Naive thymus-derived CD8-positive, alpha-beta T cell (primary cell): ENCODE results near the gene FREY1. TPM values are rescaled to one million over a fixed set of nuclear protein-coding genes. Genes with fewer than 3 reads are reported as not detected.
"Not testable (repeated sequence)": the region's sequence is repeated elsewhere in the genome, so short reads cannot be mapped to it uniquely, and the experiment has no call there.

Experiments used
- ATAC-seq, 2 donors: fragments of 150-1000 bp; cut with Tn5 transposase in 1 of 2; sonication (Bioruptor Pico), chemical (Tn5 transposase) in 1 of 2; 1 replicate in 1 of 2; 2 replicates in 1 of 2; pipeline ENCODE4 v1.10.0; 2021; ENCODE audit warnings: mild to moderate bottlenecking in 2 of 2, moderate library complexity in 2 of 2
- POLR2A ChIA-PET: fragments of 350-600 bp; sonication (Branson Sonifier 250); formaldehyde crosslinking; loops from one replicate; lab custom pipeline; 2021; ENCODE audit warnings: antibody characterized with exemption; lab: Charles Lee
- DNase-seq, 10 donors: peaks; one replicate each; pipeline versions ENCODE4 v3.0.0 to v3.0.0-alpha.2; 2020 to 2022
- H3K27ac Mint-ChIP-seq, 10 donors: one replicate each; pipeline ENCODE4 v1.8.0; 2020 to 2022; ENCODE audit warnings: mild to moderate bottlenecking in 10 of 10, mixed read lengths in 10 of 10, moderate library complexity in 4 of 10, inconsistent platforms in 1 of 10
- H3K27me3 Mint-ChIP-seq, 5 donors: one replicate each; pipeline ENCODE4 v1.8.0; 2021 to 2022; ENCODE audit warnings: mixed read lengths in 5 of 5
- H3K36me3 Mint-ChIP-seq, 3 donors: one replicate each; pipeline ENCODE4 v1.8.0; 2020 to 2022; ENCODE audit warnings: mixed read lengths in 3 of 3, mild to moderate bottlenecking in 2 of 3, inconsistent platforms in 1 of 3
- H3K4me1 Mint-ChIP-seq, 4 donors: one replicate each; pipeline ENCODE4 v1.8.0; 2021 to 2022; ENCODE audit warnings: mixed read lengths in 4 of 4
- H3K4me3 Mint-ChIP-seq, 10 donors: one replicate each; pipeline ENCODE4 v1.8.0; 2020 to 2022; ENCODE audit warnings: mild to moderate bottlenecking in 10 of 10, mixed read lengths in 10 of 10, moderate library complexity in 6 of 10, inconsistent platforms in 1 of 10
- H3K9me3 Mint-ChIP-seq, 9 donors: one replicate each; pipeline ENCODE4 v1.8.0; 2020 to 2022; ENCODE audit warnings: mixed read lengths in 9 of 9, mild to moderate bottlenecking in 3 of 9, inconsistent platforms in 1 of 9, moderate library complexity in 1 of 9
- polyA plus RNA-seq, 3 donors: library from polyadenylated mRNA; unstranded; fragments of 300-500 nt; fragmentation: Illumina TruSeq; gene quantifications; one replicate each; pipeline ENCODE4 v1.2.3, GENCODE V29; 2021
- total RNA-seq, 8 experiments: library from RNA in 2 of 8; stranded (reverse) in 2 of 8; gene quantifications; one replicate each; pipeline ENCODE4 v1.2.3 and lab custom pipeline; 2021 to 2026

The FREY1 gene
- total and polyA plus RNA-seq, 5 experiments from 2014 or later: 3.1 to 3.4 TPM; not detected in 3

GRCh38 chr11:45910623-45911022 lies 3.6 kb upstream of the FREY1 start:
- POLR2A ChIA-PET: no interaction called here
- Mint-ChIP-seq H3K27ac (peak overlapping the region in 1 of 10 donors; percentile 66), H3K4me1 (peaks cover 10 to 19% (median 13%) of the 10 kb centered on the region in 4 donors), H3K4me3 (no peak overlapping the region), H3K27me3 (no peaks in the 10 kb centered on the region), H3K36me3 (peaks cover 0 to 46% (median 0%) of the 10 kb centered on the region in 3 donors), H3K9me3 (no peaks in the 10 kb centered on the region)
- DNase-seq (no peak), ATAC-seq (no peak)

GRCh38 chr11:45909594-45910475 lies 2.8 kb upstream of the FREY1 start:
- Mint-ChIP-seq H3K27me3 (no peaks in the 10 kb centered on the region), H3K9me3 (no peaks in the 10 kb centered on the region), H3K27ac (peak overlapping the region in 1 of 10 donors; percentile 84), H3K4me1 (peaks cover 10 to 18% (median 13%) of the 10 kb centered on the region in 4 donors), H3K36me3 (peaks cover 0 to 40% (median 0%) of the 10 kb centered on the region in 3 donors), H3K4me3 (no peak overlapping the region)
- DNase-seq (no peak), ATAC-seq (no peak)
- POLR2A ChIA-PET: interaction anchor here (1.1 kb wide), 1 partner anchor 8 kb away, joined by 3 read pairs; no protein-coding TSS in a partner anchor

GRCh38 chr11:45907911-45908370 lies 870 bp upstream of the FREY1 start:
- DNase-seq (no peak), ATAC-seq (peak in 1 of 2 donors; percentile 7)
- no peak overlapping the region for H3K4me3 Mint-ChIP-seq
- H3K9me3 Mint-ChIP-seq: no peaks in the 10 kb centered on the region
- no peaks in the 10 kb centered on the region for H3K27me3 Mint-ChIP-seq
- POLR2A ChIA-PET: interaction anchor here (0.6 to 1.3 kb wide), 2 partner anchors 10 to 1542 kb away, joined by 3 read pairs; no protein-coding TSS in a partner anchor
- H3K27ac Mint-ChIP-seq: peak overlapping the region in 2 of 10 donors; percentile 24 to 84
- H3K36me3 Mint-ChIP-seq: peaks cover 0 to 26% (median 0%) of the 10 kb centered on the region in 3 donors
- H3K4me1 Mint-ChIP-seq: peaks cover 10 to 18% (median 15%) of the 10 kb centered on the region in 4 donors

- peak overlapping the region in 2 of 10 donors; percentile 22 to 31 for H3K27ac Mint-ChIP-seq
- ATAC-seq (no peak), DNase-seq (no peak)
- H3K36me3 Mint-ChIP-seq: peaks cover 0 to 16% (median 0%) of the 10 kb centered on the region in 3 donors
- no peaks in the 10 kb centered on the region for H3K27me3 Mint-ChIP-seq
- no peaks in the 10 kb centered on the region for H3K9me3 Mint-ChIP-seq
- POLR2A ChIA-PET: no interaction called here
- peaks cover 10 to 18% (median 15%) of the 10 kb centered on the region in 4 donors for H3K4me1 Mint-ChIP-seq
- H3K4me3 Mint-ChIP-seq: peak overlapping the region in 1 of 10 donors; percentile 28
These were observed 882 bp downstream of the FREY1 start for GRCh38 chr11:45906096-45906682.

- H3K36me3 Mint-ChIP-seq, H3K27me3 Mint-ChIP-seq, POLR2A ChIA-PET, H3K9me3 Mint-ChIP-seq, DNase-seq, H3K4me3 Mint-ChIP-seq: not testable (repeated sequence)
- H3K4me1 Mint-ChIP-seq: peaks cover 8 to 18% (median 17%) of the 10 kb centered on the region in 4 donors
- H3K27ac Mint-ChIP-seq: peak overlapping the region in 2 of 10 donors; percentile 9 to 12
- peak; percentile 9 to 20 for ATAC-seq
These were observed 1.5 kb downstream of the FREY1 start for GRCh38 chr11:45905576-45905975.

GRCh38 chr11:45905095-45905494 lies 2.0 kb downstream of the FREY1 start:
- H3K36me3 Mint-ChIP-seq: peaks cover 0 to 8% (median 0%) of the 10 kb centered on the region in 3 donors
- peaks cover 8 to 20% (median 19%) of the 10 kb centered on the region in 4 donors for H3K4me1 Mint-ChIP-seq
- DNase-seq (no peak), ATAC-seq (no peak)
- H3K27me3 Mint-ChIP-seq: peaks cover 0 to 5% (median 0%) of the 10 kb centered on the region in 5 donors
- H3K27ac Mint-ChIP-seq: peak overlapping the region in 1 of 10 donors; percentile 9
- H3K9me3 Mint-ChIP-seq: no peaks in the 10 kb centered on the region
- POLR2A ChIA-PET: no interaction called here
- H3K4me3 Mint-ChIP-seq: no peak overlapping the region

- Mint-ChIP-seq H3K36me3 (peaks cover 0 to 3% (median 0%) of the 10 kb centered on the region in 3 donors), H3K27ac (no peak overlapping the region), H3K9me3 (no peaks in the 10 kb centered on the region), H3K4me3 (no peak overlapping the region), H3K4me1 (peaks cover 9 to 21% (median 19%) of the 10 kb centered on the region in 4 donors), H3K27me3 (peaks cover 0 to 5% (median 0%) of the 10 kb centered on the region in 5 donors)
- DNase-seq: no peak
- ATAC-seq: no peak
- POLR2A ChIA-PET: no interaction called here
These were observed 2.7 kb downstream of the FREY1 start for GRCh38 chr11:45904309-45904915.

- Mint-ChIP-seq H3K4me3 (no peak overlapping the region), H3K27ac (peak overlapping the region in 1 of 10 donors; percentile 82), H3K36me3 (no peaks in the 10 kb centered on the region), H3K9me3 (no peaks in the 10 kb centered on the region), H3K27me3 (peaks cover 3 to 17% (median 5%) of the 10 kb centered on the region in 5 donors), H3K4me1 (peaks cover 5 to 24% (median 20%) of the 10 kb centered on the region in 4 donors)
- POLR2A ChIA-PET: no interaction called here
- ATAC-seq (no peak), DNase-seq (no peak)
These were observed 4.4 kb downstream of the FREY1 start for GRCh38 chr11:45902452-45903380.

- DNase-seq (no peak), ATAC-seq (no peak)
- peaks cover 3 to 26% (median 5%) of the 10 kb centered on the region in 5 donors for H3K27me3 Mint-ChIP-seq
- H3K27ac Mint-ChIP-seq: peak overlapping the region in 2 of 10 donors; percentile 56 to 82
- no peaks in the 10 kb centered on the region for H3K9me3 Mint-ChIP-seq
- POLR2A ChIA-PET: interaction anchor here (1.0 kb wide), 1 partner anchor 16 kb away, joined by 3 read pairs; the partner anchor contains the start of gene PEX16
- H3K4me1 Mint-ChIP-seq: peaks cover 5 to 23% (median 19%) of the 10 kb centered on the region in 4 donors
- H3K36me3 Mint-ChIP-seq: no peaks in the 10 kb centered on the region
- H3K4me3 Mint-ChIP-seq: peak overlapping the region in 4 of 10 donors; percentile 15 to 75 (median 42)
These were observed 5.4 kb downstream of the FREY1 start for GRCh38 chr11:45901626-45902025.

GRCh38 chr11:45900916-45901617 lies 6.0 kb downstream of the FREY1 start:
- no peak for ATAC-seq
- no peaks in the 10 kb centered on the region for H3K36me3 Mint-ChIP-seq
- DNase-seq: no peak
- peak overlapping the region in 6 of 10 donors; percentile 20 to 82 (median 52) for H3K27ac Mint-ChIP-seq
- peaks cover 3 to 30% (median 5%) of the 10 kb centered on the region in 5 donors for H3K27me3 Mint-ChIP-seq
- peak overlapping the region; percentile 53 to 80 (median 70) for H3K4me3 Mint-ChIP-seq
- peaks cover 2 to 23% (median 14%) of the 10 kb centered on the region in 4 donors for H3K4me1 Mint-ChIP-seq
- H3K9me3 Mint-ChIP-seq: no peaks in the 10 kb centered on the region
- POLR2A ChIA-PET: interaction anchor here (0.5 to 1.1 kb wide), 3 partner anchors 14 to 50 kb away, joined by 3 to 5 read pairs (median 5); partner anchors contain the start of gene PEX16
